Lung (tissue), 12 donors: Measurements from ENCODE around the gene TRABD2B. TPM values are rescaled to one million over a fixed set of nuclear protein-coding genes. Genes with fewer than 3 reads are reported as not detected.

Experiments used
- ATAC-seq: fragments of 200-7000 bp; cut with Tn5 transposase; one replicate; pipeline ENCODE4 v1.9.1; 2020; ENCODE audit warnings: moderate number of reproducible peaks; ENCODE audit not compliant: insufficient read depth, low FRiP score
- DNase-seq, 3 donors: peaks; one replicate each; pipeline ENCODE4 v3.0.0-alpha.2; 2013 to 2017
- H3K27ac ChIP-seq, 2 donors: one replicate each; pipeline ENCODE4 v1.5.1; 2013; ENCODE audit warnings: mild to moderate bottlenecking in 2 of 2, moderate library complexity in 2 of 2, control low read depth in 1 of 2, inconsistent platforms in 1 of 2, low read depth in 1 of 2, low read length in 1 of 2
- H3K27me3 ChIP-seq, 3 donors: one replicate each; pipeline ENCODE4 v1.5.1; 2013; ENCODE audit warnings: low read length in 2 of 3; ENCODE audit not compliant: control insufficient read depth in 3 of 3, insufficient read depth in 3 of 3
- H3K36me3 ChIP-seq, 4 donors: one replicate each; pipeline ENCODE4 v1.5.1; 2013; ENCODE audit warnings: low read length in 4 of 4, mild to moderate bottlenecking in 1 of 4, moderate library complexity in 1 of 4; ENCODE audit not compliant: control insufficient read depth in 4 of 4, insufficient read depth in 4 of 4
- H3K4me1 ChIP-seq, 5 donors: one replicate each; pipeline ENCODE4 v1.5.1; 2013; ENCODE audit warnings: low read length in 5 of 5, mild to moderate bottlenecking in 2 of 5, moderate library complexity in 1 of 5; ENCODE audit not compliant: control insufficient read depth in 5 of 5, insufficient read depth in 5 of 5
- H3K4me3 ChIP-seq: one replicate; pipeline ENCODE4 v1.5.1; 2013; ENCODE audit warnings: mild to moderate bottlenecking, control low read depth, moderate library complexity
- H3K9ac ChIP-seq, 2 donors: one replicate each; pipeline ENCODE4 v1.5.1; 2013; ENCODE audit warnings: low read length in 2 of 2, control low read depth in 1 of 2; ENCODE audit not compliant: insufficient read depth in 1 of 2
- H3K9me3 ChIP-seq, 4 donors: one replicate each; pipeline ENCODE4 v1.5.1; 2013; ENCODE audit warnings: low read length in 3 of 4, mild to moderate bottlenecking in 1 of 4, moderate library complexity in 1 of 4; ENCODE audit not compliant: control insufficient read depth in 4 of 4, insufficient read depth in 3 of 4
- CTCF ChIP-seq: IDR thresholded peaks from 2 replicates; pipeline ENCODE4 v1.5.1; 2012; ENCODE audit warnings: mild to moderate bottlenecking; ENCODE audit errors: control extremely low read depth, extremely low read depth
- WGBS, 2 donors: extraction: QIAGEN DNeasy Blood & Tissue Kit; methylation state at CpG; one replicate each; pipeline ENCODE4 v1.1.7; 2013; 5-methylcytosine and 5-hydroxymethylcytosine counted together
- polyA plus RNA-seq, 2 donors: library from polyadenylated mRNA; stranded (reverse); fragments of 200-250 nt; gene quantifications; one replicate each; pipeline ENCODE4 v1.2.1, GENCODE V29; 2013
- total RNA-seq, 2 donors: library from RNA; depleted of rRNA in 1 of 2; stranded (reverse); fragments of >200 nt in 1 of 2; gene quantifications; one replicate each; pipeline ENCODE4 v1.2.1, GENCODE V29; 2014 to 2021
- donor health status: control.
- donor health status: control.
- donor health status: Bipolar disorder and iron deficiency.
- donor health status: healthy.
- donor health status: DM: yes; HTN: yes; CAD: no.

Gene TRABD2B
- total and polyA plus RNA-seq, 4 donors, result 0.37 to 1.9 (median 0.64) TPM

DNA sequence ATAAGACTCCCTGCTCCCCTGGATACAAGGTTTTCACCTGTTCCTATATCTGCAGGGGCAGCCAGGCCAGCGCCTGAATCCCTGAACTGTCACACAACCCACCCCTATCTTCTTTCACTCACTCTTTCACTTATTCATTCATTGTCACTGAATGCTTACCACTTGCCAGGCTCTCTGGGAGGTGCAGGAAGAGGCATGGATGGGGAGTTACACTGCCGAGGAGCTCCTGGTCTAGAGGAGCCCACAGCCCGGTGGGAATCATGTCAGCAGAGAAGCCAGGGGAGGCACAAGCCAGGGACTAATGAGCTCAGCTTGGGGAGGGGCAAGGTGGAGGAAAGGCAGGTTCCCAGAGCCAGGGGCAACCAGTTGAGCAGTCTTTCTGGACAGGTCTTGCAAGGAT lies 155.8 kb downstream of the TRABD2B start:
- no peak for TF ChIP-seq CTCF
- Histone ChIP-seq H3K4me1 (peaks cover 0 to 10% (median 0%) of the 10 kb centered on the region in 5 donors), H3K36me3 (no peaks in the 10 kb centered on the region), H3K27ac (no peak overlapping the region), H3K9ac (no peak overlapping the region), H3K4me3 (no peak overlapping the region), H3K9me3 (no peaks in the 10 kb centered on the region), H3K27me3 (no peaks in the 10 kb centered on the region)
- DNase-seq (no peak), ATAC-seq (no peak)
- WGBS, 2 donors, result 81 to 83% methylated on average over 3 of the region's 3 CpGs

- ATAC-seq (no peak), DNase-seq (no peak)
- H3K9me3 ChIP-seq, result no peaks in the 10 kb centered on the region
- H3K27me3 ChIP-seq, result no peaks in the 10 kb centered on the region
- TF ChIP-seq CTCF, result no peak
- peaks cover 0 to 10% (median 0%) of the 10 kb centered on the region in 5 donors for H3K4me1 ChIP-seq
- no peak overlapping the region for H3K9ac ChIP-seq
- 78 to 89% methylated on average over 4 of the region's 4 CpGs for WGBS, 2 donors
- no peak overlapping the region for H3K27ac ChIP-seq
- no peaks in the 10 kb centered on the region for H3K36me3 ChIP-seq
- no peak overlapping the region for H3K4me3 ChIP-seq
These were observed 156.6 kb downstream of the TRABD2B start for GRCh38 chr1:47840393-47841190.

- 79 to 86% methylated on average over 4 of the region's 4 CpGs for WGBS, 2 donors
- no peak for TF ChIP-seq CTCF
These were observed 157.8 kb downstream of the TRABD2B start for GRCh38 chr1:47839433-47839760.

More at GRCh38 chr1:47839433-47839760, 157.8 kb downstream of the TRABD2B start:
- Histone ChIP-seq H3K27ac (no peak overlapping the region), H3K9me3 (no peaks in the 10 kb centered on the region), H3K4me1 (peaks cover 0 to 5% (median 0%) of the 10 kb centered on the region in 5 donors), H3K36me3 (no peaks in the 10 kb centered on the region), H3K27me3 (no peaks in the 10 kb centered on the region), H3K9ac (no peak overlapping the region), H3K4me3 (no peak overlapping the region)
- ATAC-seq (no peak), DNase-seq (no peak)
